ENCODE measurements around the gene GPR173.

GPR173 gene

GRCh38 chrX:53089224-53089842 lies 40.7 kb downstream of the GPR173 start:
- DNase-seq (ENCODE audit: low read depth): no peak

- DNase-seq (ENCODE audit: low read depth): no peak
Observed at GRCh38 chrX:53089925-53090324, 41.3 kb downstream of the GPR173 start.

- DNase-seq (ENCODE audit: low read depth): no peak
Observed at GRCh38 chrX:53091354-53091753, 42.8 kb downstream of the GPR173 start.

GRCh38 chrX:53093177-53093655 lies 44.6 kb downstream of the GPR173 start:
- DNase-seq (ENCODE audit: low read depth): peak; percentile 49

- peak; percentile 54 for DNase-seq (ENCODE audit: low read depth)
Observed at GRCh38 chrX:53093748-53094581, 45.4 kb downstream of the GPR173 start, which contains the start of gene KANTR. TSS of gene KANTR (plus strand) at chrX:53094142. CDS start at chrX:53124273, 30,131 bp downstream.

- DNase-seq (ENCODE audit: low read depth): no peak
Observed at GRCh38 chrX:53094582-53094905, 46.0 kb downstream of the GPR173 start.

GRCh38 chrX:53095796-53096195 lies 47.2 kb downstream of the GPR173 start:
- no peak for DNase-seq (ENCODE audit: low read depth)

- DNase-seq (ENCODE audit: low read depth): no peak
Observed at GRCh38 chrX:53114864-53115549, 66.4 kb downstream of the GPR173 start.

GRCh38 chrX:53115550-53115874 lies 66.9 kb downstream of the GPR173 start:
- DNase-seq (ENCODE audit: low read depth): no peak

- no peak for DNase-seq (ENCODE audit: low read depth)
Observed at GRCh38 chrX:53116101-53116500, 67.5 kb downstream of the GPR173 start.

- DNase-seq (ENCODE audit: low read depth): no peak
Observed at GRCh38 chrX:53122013-53122412, 73.4 kb downstream of the GPR173 start.

GRCh38 chrX:53125506-53125905 lies 76.9 kb downstream of the GPR173 start:
- no peak for DNase-seq (ENCODE audit: low read depth)

GRCh38 chrX:53126377-53126776 lies 77.8 kb downstream of the GPR173 start:
- no peak for DNase-seq (ENCODE audit: low read depth)

- DNase-seq (ENCODE audit: low read depth): no peak
Observed at GRCh38 chrX:53128097-53128749, 79.6 kb downstream of the GPR173 start.
